PFSK-1 (cell line): Measurements from ENCODE around the gene ZNF426.

ENCODE experiments used
- FOXP2 ChIP-seq: optimal IDR thresholded peaks from 2 replicates; pipeline ENCODE3; 2011; ENCODE audit warnings: borderline replicate concordance, control low read depth, inconsistent platforms; ENCODE audit not compliant: insufficient read depth; ENCODE audit errors: extremely low read length, extremely low read depth
- POLR2AphosphoS5 ChIP-seq: IDR thresholded peaks from 2 replicates; pipeline ENCODE4 v1.6.1; 2012; ENCODE audit warnings: low read depth, mild to moderate bottlenecking, control low read depth, low read length, moderate library complexity
- REST ChIP-seq, 2 experiments: IDR thresholded peaks; 2 replicates each; pipeline versions ENCODE4 v1.6.1 to v1.8.0; 2011 to 2012; ENCODE audit warnings: low read depth in 2 of 2, low read length in 2 of 2, control low read depth in 1 of 2, inconsistent platforms in 1 of 2, mild to moderate bottlenecking in 1 of 2, moderate library complexity in 1 of 2; ENCODE audit not compliant: insufficient read depth in 1 of 2
- SIN3A ChIP-seq: IDR thresholded peaks from 2 replicates; pipeline ENCODE4 v1.6.1; 2012; ENCODE audit warnings: mild to moderate bottlenecking, low read length, moderate library complexity, borderline replicate concordance; ENCODE audit not compliant: insufficient read depth

DNA sequence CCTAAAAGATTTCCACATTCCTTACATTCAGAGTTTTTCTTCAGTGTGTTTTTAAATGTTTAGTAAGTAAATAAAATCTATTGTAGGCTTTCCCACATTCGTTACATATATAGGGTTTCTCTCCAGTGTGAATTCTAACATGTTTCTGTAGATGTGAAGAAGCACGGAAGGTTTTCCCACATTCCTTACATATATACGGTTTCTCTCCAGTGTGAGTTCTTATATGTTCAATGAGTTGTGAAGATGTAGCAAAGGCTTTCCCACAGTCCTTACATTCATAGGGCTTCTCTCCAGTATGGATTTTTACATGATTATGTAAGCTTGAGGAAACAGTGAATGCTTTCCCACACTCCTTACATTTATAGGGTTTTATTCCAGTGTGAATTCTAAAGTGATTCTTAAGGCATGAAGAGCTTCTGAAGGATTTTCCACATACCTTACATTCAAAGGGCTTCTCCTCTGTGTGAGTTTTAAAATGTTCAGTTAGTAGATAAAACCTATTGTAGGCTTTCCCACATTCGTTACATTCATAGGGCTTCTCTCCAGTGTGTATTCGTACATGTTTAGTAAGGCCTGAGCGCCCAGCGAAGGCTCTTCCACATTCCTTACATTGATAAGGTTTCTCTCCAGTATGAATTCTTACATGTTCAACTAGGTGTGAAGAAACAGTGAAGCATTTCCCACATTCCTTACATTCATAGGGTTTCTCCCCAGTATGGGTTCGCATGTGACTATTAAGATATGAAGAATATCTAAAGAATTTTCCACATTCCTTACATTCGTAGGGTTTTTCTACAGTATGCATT is 27.7 kb upstream of the ZNF426 start:
- TF ChIP-seq POLR2AphosphoS5 (no peak), SIN3A (no peak), REST (IDR thresholded peaks at IDR 0.05; ENCODE audit: insufficient read depth in 1 of 2, low read depth in 2 of 2, low read length in 2 of 2) (no peak), FOXP2 (no peak)
